HL-60 (cell line): ENCODE data around the gene ZNF821.

ENCODE experiments used
- DNase-seq, 2 experiments: peaks; one replicate each; pipeline ENCODE4 v3.0.0-alpha.2; 2010 to 2020; ENCODE audit warnings: low read depth in 1 of 2, low spot score in 1 of 2
- H3K27ac ChIP-seq: fragments of 250-450 bp; sonication (Bioruptor Pico); replicated peaks from 2 replicates; pipeline ENCODE4 v1.5.1; 2020; ENCODE audit warnings: mild to moderate bottlenecking, moderate library complexity
- H3K27me3 ChIP-seq: fragments of 250-450 bp; sonication (Bioruptor Pico); 2 replicates; pipeline ENCODE4 v1.5.1; 2021; ENCODE audit warnings: mild to moderate bottlenecking, moderate library complexity; ENCODE audit not compliant: insufficient read depth, poor library complexity, severe bottlenecking
- H3K4me3 ChIP-seq: replicated peaks from 2 replicates; pipeline ENCODE4 v1.5.1; 2011; ENCODE audit warnings: mild to moderate bottlenecking, control low read depth, low read length; ENCODE audit not compliant: insufficient read depth
- CTCF ChIP-seq: IDR thresholded peaks from one replicate; pipeline ENCODE4 v1.5.1; 2011; ENCODE audit warnings: low read length, control low read depth, inconsistent platforms; ENCODE audit not compliant: insufficient read depth
- GABPA ChIP-seq: IDR thresholded peaks from 2 replicates; pipeline ENCODE4 v1.6.1; 2012; ENCODE audit warnings: low read depth
- POLR2AphosphoS5 ChIP-seq: IDR thresholded peaks from 2 replicates; pipeline ENCODE4 v1.6.1; 2012; ENCODE audit warnings: low read depth
- REST ChIP-seq: IDR thresholded peaks from 2 replicates; pipeline ENCODE4 v1.6.1; 2012; ENCODE audit warnings: low read depth; ENCODE audit not compliant: insufficient replicate concordance
- SPI1 ChIP-seq: IDR thresholded peaks from 2 replicates; pipeline ENCODE4 v1.6.1; 2012; ENCODE audit warnings: low read depth, mild to moderate bottlenecking, borderline replicate concordance

Gene ZNF821

GRCh38 chr16:71845639-71846430 lies 38.1 kb downstream of the ZNF821 start, which contains the start of gene ATXN1L:
Gene ATXN1L, plus strand, starts transcription at chr16:71845976. Its CDS starts 3,765 bp downstream, at chr16:71849741.
- Histone ChIP-seq H3K27ac (peak within 1 kb of the TSS; percentile 81), H3K27me3 (no peaks in the 10 kb centered on the region), H3K4me3 (peak within 1 kb of the TSS; percentile 99)
- no peak for TF ChIP-seq SPI1
- peak; percentile 25 for TF ChIP-seq REST
- peak; percentile 56 for TF ChIP-seq GABPA
- no peak for TF ChIP-seq CTCF
- TF ChIP-seq POLR2AphosphoS5 = peak; percentile 82
- DNase-seq = peak; percentile 89 to 92

GRCh38 chr16:71843572-71843971 lies 40.4 kb downstream of the ZNF821 start:
- TF ChIP-seq REST (no peak), CTCF (no peak), GABPA (no peak), POLR2AphosphoS5 (no peak), SPI1 (no peak)
- DNase-seq = no peak
- H3K27ac ChIP-seq = no peak overlapping the region
- no peak overlapping the region for H3K4me3 ChIP-seq
- H3K27me3 ChIP-seq = no peaks in the 10 kb centered on the region

DNA sequence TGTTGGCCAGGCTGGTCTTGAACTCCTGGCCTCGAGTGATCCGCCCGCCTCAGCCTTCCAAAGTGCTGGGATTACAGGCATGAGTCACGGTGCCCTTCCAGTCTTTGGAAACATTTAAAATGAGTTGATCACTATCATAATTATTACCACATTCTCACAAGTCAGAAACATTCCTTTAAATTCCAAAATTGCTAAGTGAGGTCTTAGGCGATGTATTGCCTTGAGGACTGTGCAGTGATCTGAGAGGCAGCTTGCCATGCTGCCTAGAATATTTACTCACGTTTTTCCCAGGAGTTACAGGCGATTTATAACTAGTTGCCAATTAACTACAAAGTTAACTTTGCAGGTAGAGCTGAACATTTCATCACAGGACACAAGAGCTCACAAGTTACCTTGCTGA lies 43.9 kb downstream of the ZNF821 start:
- DNase-seq = no peak

More for the DNA sequence above, 43.9 kb downstream of the ZNF821 start:
- Histone ChIP-seq H3K4me3 (no peak overlapping the region), H3K27me3 (no peaks in the 10 kb centered on the region), H3K27ac (no peak overlapping the region)
- TF ChIP-seq GABPA (no peak), SPI1 (no peak), CTCF (no peak), POLR2AphosphoS5 (no peak), REST (no peak)
